Measurements from ENCODE around the gene ABCD1.

Gene ABCD1

DNA sequence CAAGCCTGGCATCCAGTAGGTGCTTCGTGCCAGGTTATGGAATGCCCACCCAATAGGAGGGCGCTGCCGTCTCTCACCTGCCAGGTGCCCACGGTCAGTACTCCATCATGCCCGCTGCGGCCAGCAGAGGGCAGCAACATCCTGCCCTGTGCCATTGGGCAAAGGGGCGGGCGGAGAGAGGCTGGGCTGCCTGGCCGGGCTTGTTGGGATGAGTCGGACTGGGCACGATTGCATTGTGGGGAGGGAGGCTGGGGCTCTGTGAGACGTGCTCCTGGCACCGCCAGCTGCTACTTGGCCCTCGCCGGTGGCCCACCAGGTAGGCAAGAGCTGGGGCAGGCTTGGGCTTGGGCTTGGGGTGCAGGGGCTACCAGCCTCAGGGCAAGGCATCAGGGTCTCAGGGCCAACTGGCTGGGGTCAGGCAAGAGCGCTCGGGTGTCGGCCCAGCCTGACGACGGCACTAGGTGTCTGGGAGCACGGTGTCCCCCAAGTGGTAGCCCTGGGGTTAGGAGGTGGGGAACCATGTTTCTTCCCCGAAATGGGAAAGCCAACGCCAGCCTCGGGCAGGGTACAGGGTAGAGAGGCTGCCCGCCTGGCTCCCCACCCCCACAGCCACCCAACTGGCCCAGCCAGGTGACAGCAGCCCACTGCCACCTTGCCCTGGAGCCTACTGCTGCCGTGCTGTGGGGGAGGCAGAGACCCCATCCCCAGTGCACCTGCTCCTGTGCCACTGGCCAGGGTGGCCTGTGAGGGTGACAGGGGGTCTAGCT is 39.5 kb downstream of the ABCD1 start, which contains the start of gene PLXNB3:
Gene PLXNB3, plus strand, starts transcription at position 261 of the 767 bp plus-strand sequence. CDS start 1,287 bp downstream, outside the sequence.
- DNase-seq = peak; percentile 63

GRCh38 chrX:153764786-153765137 is 40.1 kb downstream of the ABCD1 start:
- DNase-seq = no peak

DNA sequence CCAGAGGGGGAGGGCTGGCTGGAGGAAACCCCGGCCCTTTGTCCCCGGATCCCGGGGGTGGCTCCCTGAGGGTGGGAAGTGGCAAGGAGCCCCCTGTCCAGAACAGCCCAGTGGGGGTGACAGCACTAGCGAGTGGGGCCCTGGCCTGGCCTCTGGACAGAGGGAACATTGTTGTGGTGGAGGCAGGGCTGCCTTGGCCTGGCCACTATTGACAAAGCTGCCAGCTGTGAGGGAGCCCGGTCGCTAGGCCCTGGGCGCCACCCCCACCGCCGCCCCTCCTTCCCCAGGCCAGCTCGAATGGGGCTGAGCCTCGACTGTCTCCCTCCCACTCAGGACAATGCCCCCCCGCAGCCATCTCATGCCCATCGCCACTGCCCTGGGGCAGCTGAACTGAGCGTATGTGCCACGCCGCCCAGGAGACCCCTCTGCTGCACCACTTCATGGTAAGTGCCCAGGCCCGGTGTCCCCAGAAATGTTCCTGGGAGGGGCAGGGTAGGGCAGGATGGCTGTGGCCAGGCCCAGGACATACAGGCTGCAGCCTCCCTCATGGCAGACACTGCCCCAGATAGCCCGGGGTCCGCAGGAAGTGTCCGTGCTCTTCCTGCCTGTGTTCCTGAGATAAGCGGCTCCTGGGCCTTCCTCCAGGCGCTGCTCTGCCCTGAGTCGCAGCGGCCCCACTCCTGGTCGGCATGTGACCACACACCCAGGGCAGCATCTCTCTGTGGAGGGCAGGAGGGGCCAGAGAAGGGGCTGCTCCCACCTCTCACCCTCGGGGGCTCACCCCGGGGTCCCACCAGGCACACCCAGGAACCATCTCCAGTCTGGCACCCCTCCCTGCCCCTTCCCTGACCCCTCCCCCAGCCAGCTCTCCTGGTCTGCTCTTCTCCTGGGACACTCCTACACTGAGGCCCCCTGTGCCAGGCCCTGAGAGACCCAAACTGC is 40.8 kb downstream of the ABCD1 start:
- DNase-seq = no peak

GRCh38 chrX:153766098-153766817 is 41.6 kb downstream of the ABCD1 start:
- peak; percentile 78 for DNase-seq

GRCh38 chrX:153766871-153767673 is 42.4 kb downstream of the ABCD1 start:
- DNase-seq = no peak

GRCh38 chrX:153767674-153768055 is 43.0 kb downstream of the ABCD1 start:
- DNase-seq = no peak

GRCh38 chrX:153768311-153769157 is 43.9 kb downstream of the ABCD1 start:
- DNase-seq = no peak

- no peak for DNase-seq
Observed at GRCh38 chrX:153769158-153769864, 44.7 kb downstream of the ABCD1 start.

DNA sequence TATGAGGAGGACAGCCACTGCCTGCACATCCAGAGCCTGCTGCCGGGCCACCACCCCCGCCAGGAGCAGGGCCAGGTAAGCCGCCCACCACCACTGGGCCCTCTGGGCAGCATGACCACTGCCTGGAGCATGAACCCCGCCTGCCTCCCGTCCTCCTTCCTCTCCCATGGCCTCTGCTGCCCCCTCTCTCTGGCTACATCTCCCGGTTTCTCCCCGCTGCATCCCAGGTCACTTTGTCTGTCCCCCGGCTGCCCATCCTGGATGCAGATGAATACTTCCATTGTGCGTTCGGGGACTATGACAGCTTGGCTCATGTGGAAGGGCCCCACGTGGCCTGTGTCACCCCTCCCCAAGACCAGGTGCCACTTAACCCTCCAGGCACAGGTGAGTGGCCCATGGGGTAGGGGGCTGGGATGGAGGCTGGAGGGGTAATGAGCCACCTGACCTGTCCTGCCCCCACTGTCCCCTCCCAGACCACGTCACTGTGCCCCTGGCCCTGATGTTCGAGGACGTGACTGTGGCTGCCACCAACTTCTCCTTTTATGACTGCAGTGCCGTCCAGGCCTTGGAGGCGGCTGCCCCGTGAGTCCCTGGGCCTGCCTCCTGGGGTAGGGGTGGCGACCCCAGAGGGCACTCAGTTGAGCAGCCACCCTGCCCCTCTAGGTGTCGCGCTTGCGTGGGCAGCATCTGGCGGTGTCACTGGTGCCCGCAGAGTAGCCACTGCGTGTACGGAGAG is 45.4 kb downstream of the ABCD1 start:
- DNase-seq = no peak

DNA sequence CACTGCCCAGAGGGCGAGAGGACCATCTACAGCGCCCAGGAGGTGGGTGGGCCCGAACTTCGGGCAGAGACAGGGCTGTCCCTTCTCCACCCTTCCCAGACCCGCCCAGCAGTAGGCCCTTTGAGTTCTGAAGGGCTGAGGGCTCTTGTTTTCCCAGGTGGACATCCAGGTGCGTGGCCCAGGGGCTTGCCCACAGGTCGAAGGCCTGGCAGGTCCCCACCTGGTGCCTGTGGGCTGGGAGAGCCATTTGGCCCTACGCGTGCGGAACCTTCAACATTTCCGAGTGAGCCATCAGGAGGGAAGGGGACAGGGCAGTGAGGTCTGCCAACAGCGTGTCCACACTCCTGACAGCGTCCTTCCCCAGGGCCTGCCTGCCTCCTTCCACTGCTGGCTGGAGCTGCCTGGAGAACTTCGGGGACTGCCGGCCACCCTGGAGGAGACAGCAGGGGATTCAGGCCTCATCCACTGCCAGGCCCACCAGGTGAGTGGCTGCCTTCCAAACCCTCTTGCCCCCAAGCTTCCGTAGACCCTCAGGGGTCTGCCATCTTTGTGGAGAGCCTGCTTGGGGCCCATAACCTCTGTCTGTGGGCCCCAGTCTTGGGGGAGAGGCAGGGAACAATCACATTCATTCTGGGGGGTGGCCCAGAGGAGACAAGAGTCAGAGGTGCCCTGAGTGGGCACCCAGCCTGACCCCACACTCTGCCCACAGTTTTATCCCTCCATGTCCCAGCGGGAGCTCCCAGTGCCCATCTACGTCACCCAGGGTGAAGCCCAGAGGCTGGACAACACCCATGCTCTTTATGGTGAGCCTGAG is 46.2 kb downstream of the ABCD1 start:
- DNase-seq = no peak

DNA sequence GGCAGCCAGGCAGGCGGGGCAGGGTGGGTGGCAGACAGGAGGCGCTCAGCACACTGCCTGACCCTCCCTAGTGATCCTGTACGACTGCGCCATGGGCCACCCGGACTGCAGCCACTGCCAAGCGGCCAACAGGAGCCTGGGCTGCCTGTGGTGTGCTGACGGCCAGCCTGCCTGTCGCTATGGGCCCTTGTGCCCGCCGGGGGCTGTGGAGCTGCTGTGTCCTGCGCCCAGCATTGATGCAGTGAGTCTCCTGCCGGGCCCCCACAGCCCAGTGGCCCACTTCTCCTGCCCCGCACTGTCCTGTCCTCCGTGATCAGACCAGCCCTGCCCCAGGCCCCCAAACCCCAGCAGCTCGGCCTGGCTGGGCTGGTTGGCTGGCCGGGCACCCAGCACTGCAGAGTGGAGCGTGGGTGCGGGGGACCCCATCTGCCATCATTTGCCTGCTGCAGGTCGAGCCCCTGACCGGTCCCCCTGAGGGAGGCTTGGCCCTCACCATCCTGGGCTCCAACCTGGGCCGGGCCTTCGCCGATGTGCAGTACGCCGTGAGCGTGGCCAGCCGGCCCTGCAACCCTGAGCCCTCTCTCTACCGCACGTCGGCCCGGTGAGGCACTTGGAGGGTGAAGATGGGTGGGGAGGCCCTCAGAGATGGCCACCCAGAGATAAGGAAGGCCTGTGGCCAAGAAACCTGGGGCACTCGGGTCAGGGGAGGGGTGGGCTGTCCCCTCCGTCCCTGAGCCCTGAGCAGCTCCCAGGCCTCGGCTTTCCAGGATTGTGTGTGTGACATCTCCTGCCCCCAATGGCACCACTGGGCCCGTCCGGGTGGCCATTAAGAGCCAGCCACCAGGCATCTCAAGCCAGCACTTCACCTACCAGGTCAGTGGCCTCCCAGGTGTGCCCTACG is 47.0 kb downstream of the ABCD1 start:
- no peak for DNase-seq

DNA sequence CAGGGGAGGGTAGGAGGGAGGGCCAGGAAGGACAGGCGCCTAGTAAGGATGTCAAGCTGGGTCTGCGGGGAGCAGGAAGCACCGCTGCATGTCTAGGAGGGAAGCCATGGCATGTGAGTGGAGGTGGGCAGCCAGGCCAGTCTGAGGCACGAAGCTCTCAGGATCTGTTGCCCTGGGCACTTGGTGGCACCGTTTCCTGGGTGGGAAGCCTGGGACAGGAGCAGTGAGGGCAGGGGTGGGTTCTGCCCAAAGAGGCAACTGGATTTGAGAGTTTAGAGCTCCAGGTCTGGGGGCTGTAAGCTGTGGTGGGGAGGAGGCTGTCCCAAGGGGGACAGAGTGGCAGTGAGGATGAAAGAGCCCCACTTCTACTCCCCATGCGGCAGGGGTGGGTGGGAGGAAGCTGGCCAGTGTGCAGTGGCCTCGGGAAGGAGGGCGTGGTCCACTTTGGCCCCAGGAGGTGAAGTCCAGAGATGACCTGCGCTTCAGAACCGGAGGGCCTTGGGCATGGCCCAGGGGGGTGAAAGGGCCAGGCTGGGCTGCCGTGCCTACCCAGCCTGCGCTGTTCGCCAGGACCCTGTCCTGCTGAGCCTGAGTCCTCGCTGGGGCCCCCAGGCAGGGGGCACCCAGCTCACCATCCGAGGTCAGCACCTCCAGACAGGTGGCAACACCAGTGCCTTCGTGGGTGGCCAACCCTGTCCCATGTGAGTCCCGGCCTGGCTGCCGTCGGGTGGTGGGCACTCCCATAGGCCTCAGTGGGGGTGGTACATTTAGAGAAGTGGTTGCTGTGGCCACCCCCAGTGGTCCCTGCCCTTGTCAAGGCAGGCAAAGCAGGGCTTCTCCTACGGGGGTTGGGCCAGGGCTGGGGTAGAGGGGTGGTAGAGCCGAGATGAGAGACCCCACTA is 47.9 kb downstream of the ABCD1 start:
- DNase-seq = no peak

- no peak for DNase-seq
Observed at GRCh38 chrX:153773218-153773611, 48.6 kb downstream of the ABCD1 start.

DNA sequence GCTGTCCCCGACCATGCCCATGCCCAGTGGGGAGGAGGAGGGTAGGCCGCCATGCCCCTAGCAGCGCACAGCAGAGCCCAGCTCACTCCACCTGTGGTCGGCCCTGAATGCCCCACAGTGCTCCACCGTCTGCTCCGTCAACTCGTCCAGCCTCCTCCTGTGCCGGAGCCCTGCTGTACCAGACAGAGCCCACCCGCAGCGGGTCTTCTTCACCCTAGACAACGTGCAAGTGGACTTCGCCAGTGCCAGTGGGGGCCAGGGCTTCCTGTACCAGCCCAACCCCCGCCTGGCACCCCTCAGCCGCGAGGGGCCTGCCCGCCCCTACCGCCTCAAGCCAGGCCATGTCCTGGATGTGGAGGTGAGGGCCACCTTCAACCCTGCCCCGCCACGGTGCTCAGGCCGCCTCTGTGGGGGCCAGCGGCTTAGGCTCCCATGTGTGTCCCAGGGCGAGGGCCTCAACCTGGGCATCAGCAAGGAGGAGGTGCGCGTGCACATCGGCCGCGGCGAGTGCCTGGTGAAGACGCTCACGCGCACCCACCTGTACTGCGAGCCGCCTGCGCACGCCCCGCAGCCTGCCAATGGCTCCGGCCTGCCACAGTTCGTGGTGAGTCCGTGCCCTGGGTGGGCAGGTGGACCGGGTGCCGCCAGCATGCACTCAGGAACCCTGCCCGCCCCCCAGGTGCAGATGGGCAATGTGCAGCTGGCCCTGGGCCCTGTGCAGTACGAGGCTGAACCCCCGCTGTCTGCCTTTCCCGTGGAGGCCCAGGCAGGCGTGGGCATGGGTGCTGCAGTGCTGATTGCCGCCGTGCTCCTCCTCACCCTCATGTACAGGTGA is 49.3 kb downstream of the ABCD1 start:
- no peak for DNase-seq

- DNase-seq = no peak
Observed at GRCh38 chrX:153774576-153775292, 50.1 kb downstream of the ABCD1 start.

Measured in fibroblast of skin of abdomen (primary cell).